Panc1 (cell line): ENCODE measurements around the gene LINGO1. TPM values are rescaled to one million over a fixed set of nuclear protein-coding genes. Genes with fewer than 3 reads are reported as not detected.

ENCODE experiments used
- ATAC-seq: fragments of 200-7000 bp; cut with Tn5 transposase; 2 replicates; pipeline ENCODE4 v1.9.1; 2020; ENCODE audit warnings: mild to moderate bottlenecking, moderate library complexity
- BruUV-seq: library from RNA; stranded (reverse); fragments of 400-500 nt; replicated peaks from 2 replicates; lab custom pipeline; 2021; lab: Mats Ljungman, UMichigan
- CTCF ChIA-PET: fragments of 300-600 bp; sonication (Branson Sonifier 250); formaldehyde crosslinking; loops from one replicate; lab custom pipeline; 2022; ENCODE audit warnings: antibody characterized with exemption; lab: Charles Lee
- POLR2A ChIA-PET: fragments of 300-600 bp; sonication (Branson Sonifier 250); formaldehyde crosslinking; loops from one replicate; lab custom pipeline; 2022; ENCODE audit warnings: antibody characterized with exemption; lab: Charles Lee
- DNase-seq: peaks from one replicate; pipeline ENCODE4 v3.0.0-alpha.2; 2010; ENCODE audit warnings: low read depth, low spot score
- H3K27ac ChIP-seq: 2 replicates; pipeline ENCODE4 v1.5.1; 2011; ENCODE audit warnings: mild to moderate bottlenecking, low read length, inconsistent platforms
- H3K27me3 ChIP-seq: fragments of 200-500 bp; sonication (Bioruptor generic); 2 replicates; pipeline ENCODE4 v1.6.0; 2014; ENCODE audit warnings: low read length, inconsistent platforms; ENCODE audit not compliant: control insufficient read depth, insufficient read depth
- H3K36me3 ChIP-seq: fragments of 200-500 bp; sonication (Bioruptor generic); 2 replicates; pipeline ENCODE4 v1.5.1; 2014; ENCODE audit warnings: inconsistent platforms, mild to moderate bottlenecking, low read length, moderate library complexity; ENCODE audit not compliant: control insufficient read depth, insufficient read depth
- H3K4me1 ChIP-seq: 2 replicates; pipeline ENCODE4 v1.5.1; 2011; ENCODE audit warnings: inconsistent platforms, mild to moderate bottlenecking, low read length, moderate library complexity; ENCODE audit not compliant: control insufficient read depth, insufficient read depth
- H3K4me3 ChIP-seq, 2 experiments: 2 replicates each; pipeline ENCODE4 v1.5.1; 2011 to 2012; ENCODE audit warnings: low read depth in 2 of 2, low read length in 2 of 2, mild to moderate bottlenecking in 2 of 2, inconsistent platforms in 1 of 2, moderate library complexity in 1 of 2
- H3K9me3 ChIP-seq: fragments of 200-500 bp; sonication (Bioruptor generic); 2 replicates; pipeline ENCODE4 v1.5.1; 2014; ENCODE audit warnings: low read depth, mild to moderate bottlenecking, inconsistent platforms, low read length, moderate library complexity; ENCODE audit not compliant: control insufficient read depth, insufficient read depth
- POLR2AphosphoS5 ChIP-seq: IDR thresholded peaks from 2 replicates; pipeline ENCODE4 v1.6.1; 2012; ENCODE audit warnings: mild to moderate bottlenecking, low read depth, low read length, moderate library complexity
- REST ChIP-seq, 2 experiments: IDR thresholded peaks; 2 replicates each; pipeline ENCODE4 v1.6.1; 2011 to 2012; ENCODE audit warnings: low read depth in 2 of 2, control low read depth in 1 of 2, low read length in 1 of 2, mild to moderate bottlenecking in 1 of 2, moderate library complexity in 1 of 2; ENCODE audit not compliant: insufficient read depth in 1 of 2
- SIN3A ChIP-seq: IDR thresholded peaks from 2 replicates; pipeline ENCODE4 v1.6.1; 2012; ENCODE audit warnings: low read depth, mild to moderate bottlenecking, low read length, moderate library complexity, borderline replicate concordance; ENCODE audit not compliant: insufficient read depth
- TCF7L2 ChIP-seq: IDR thresholded peaks from 2 replicates; pipeline ENCODE4 v1.6.1; 2011; ENCODE audit warnings: mild to moderate bottlenecking, low read depth, low read length, inconsistent platforms
- in situ Hi-C: cut with HindIII; loops from 2 replicates; pipeline ENCODE4 v1.10.0; 2016; ENCODE audit warnings: low sequenced_read_pairs, low pct_unique_long_range_greater_than_20kb
- intact Hi-C: fragments of 100-400 bp; cut with micrococcal nuclease; formaldehyde crosslinking; loops from one replicate; pipeline ENCODE4 v1.10.0; 2022; ENCODE audit not compliant: unreplicated experiment
- total RNA-seq: library from RNA; stranded (reverse); gene quantifications from one replicate; pipeline ENCODE4 v1.2.1, GENCODE V29; 2021; ENCODE audit not compliant: unreplicated experiment
- TF ChIP-seq, protein P1 (sequence below): fragments of 450-650 bp; IDR thresholded peaks from 2 replicates; pipeline ENCODE4 v1.5.1; 2017; ENCODE audit warnings: mild to moderate bottlenecking

The LINGO1 gene
- total RNA-seq, 1 experiment from 2014 or later, result 18.2 TPM

DNA sequence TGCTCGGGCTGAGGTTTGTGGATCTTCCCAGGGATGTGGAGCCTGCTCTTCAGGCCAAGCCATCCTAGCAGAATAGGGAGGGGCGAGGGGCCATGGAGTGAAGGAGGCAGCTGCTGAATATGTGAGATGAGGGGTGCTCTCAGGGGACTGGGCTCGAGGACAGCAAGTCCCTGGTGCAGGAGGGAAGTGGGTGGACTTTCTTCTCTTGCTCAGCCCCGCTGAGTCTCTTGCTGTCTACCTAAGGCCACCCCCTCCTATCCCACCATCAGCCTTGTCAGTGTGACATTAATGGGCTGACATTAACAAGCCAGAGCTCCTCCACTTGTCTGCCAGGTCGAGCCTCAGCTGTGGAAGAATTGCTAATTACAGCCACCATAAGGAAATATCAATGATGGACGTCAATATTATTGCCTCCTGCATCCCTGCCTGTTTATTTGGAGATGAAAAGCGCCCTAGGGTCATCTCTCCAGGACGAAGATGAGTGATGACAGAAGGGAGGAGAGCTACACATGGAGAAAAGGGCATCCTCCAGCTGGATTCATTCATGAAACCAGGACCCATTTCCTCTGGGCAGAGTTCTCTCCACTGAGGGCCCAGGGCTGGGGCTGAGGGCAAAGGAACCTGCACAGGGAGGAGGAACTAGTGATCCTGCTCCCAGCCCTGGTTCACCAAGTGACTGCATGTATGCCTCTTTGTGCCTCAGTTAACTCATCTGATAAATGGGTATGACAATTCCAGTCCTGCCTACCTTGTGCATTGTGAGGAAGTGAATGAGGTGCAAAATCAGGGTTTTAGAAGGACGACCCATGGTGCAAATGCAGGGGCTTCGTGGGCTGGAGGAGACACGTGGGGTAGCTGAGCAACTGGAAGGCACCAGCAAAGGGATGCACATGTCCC lies 34.9 kb upstream of the LINGO1 start:
- in situ Hi-C loops, result no loop called here
- no peaks in the 10 kb centered on the region; the same call in none of the 2 replicates for H3K27me3 ChIP-seq

DNA sequence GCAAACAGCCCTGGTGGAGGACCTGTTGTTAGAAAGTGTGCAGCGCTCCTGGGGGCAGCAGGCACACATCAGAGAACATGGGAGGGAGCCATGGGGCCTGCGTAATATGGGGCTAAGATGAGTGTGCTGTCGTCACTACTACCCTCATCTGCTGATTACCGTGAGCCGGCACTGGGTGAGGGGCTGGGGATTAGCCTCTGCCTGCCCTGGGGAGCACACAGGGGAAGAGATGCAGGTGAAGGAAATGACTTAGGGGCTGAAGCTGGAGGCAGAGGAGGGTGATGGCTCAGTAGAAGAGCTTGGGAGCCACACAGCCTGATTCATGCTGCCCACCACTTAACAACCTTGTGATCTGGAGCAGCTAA lies 33.6 kb upstream of the LINGO1 start:
- Histone ChIP-seq H3K9me3 (no peaks in the 10 kb centered on the region), H3K27me3 (no peaks in the 10 kb centered on the region; the same call in 1 of the 2 replicates), H3K27ac (no peak overlapping the region), H3K4me3 (no peak overlapping the region), H3K4me1 (no peaks in the 10 kb centered on the region), H3K36me3 (no peaks in the 10 kb centered on the region)
- in situ Hi-C loops (no loop called here), intact Hi-C loops (no loop called here)
- no TSS peak for BruUV-seq
- POLR2A ChIA-PET, result no interaction called here
- CTCF ChIA-PET, result no interaction called here
- DNase-seq, result no peak
- ATAC-seq, result no peak
- TF ChIP-seq POLR2AphosphoS5 (no peak), REST (IDR thresholded peaks at IDR 0.05; ENCODE audit: insufficient read depth in 1 of 2, low read depth in 2 of 2, low read length in 1 of 2) (no peak), SIN3A (no peak), TCF7L2 (no peak)
- TF ChIP-seq, protein P1, sequence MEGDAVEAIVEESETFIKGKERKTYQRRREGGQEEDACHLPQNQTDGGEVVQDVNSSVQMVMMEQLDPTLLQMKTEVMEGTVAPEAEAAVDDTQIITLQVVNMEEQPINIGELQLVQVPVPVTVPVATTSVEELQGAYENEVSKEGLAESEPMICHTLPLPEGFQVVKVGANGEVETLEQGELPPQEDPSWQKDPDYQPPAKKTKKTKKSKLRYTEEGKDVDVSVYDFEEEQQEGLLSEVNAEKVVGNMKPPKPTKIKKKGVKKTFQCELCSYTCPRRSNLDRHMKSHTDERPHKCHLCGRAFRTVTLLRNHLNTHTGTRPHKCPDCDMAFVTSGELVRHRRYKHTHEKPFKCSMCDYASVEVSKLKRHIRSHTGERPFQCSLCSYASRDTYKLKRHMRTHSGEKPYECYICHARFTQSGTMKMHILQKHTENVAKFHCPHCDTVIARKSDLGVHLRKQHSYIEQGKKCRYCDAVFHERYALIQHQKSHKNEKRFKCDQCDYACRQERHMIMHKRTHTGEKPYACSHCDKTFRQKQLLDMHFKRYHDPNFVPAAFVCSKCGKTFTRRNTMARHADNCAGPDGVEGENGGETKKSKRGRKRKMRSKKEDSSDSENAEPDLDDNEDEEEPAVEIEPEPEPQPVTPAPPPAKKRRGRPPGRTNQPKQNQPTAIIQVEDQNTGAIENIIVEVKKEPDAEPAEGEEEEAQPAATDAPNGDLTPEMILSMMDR, result no peak

More for the DNA sequence above, 34.9 kb upstream of the LINGO1 start:
- Histone ChIP-seq H3K4me1 (no peaks in the 10 kb centered on the region), H3K27ac (no peak overlapping the region), H3K36me3 (no peaks in the 10 kb centered on the region), H3K9me3 (no peaks in the 10 kb centered on the region), H3K4me3 (no peak overlapping the region)
- TF ChIP-seq POLR2AphosphoS5 (no peak), REST (IDR thresholded peaks at IDR 0.05; ENCODE audit: insufficient read depth in 1 of 2, low read depth in 2 of 2, low read length in 1 of 2) (no peak)
- ATAC-seq (no peak), DNase-seq (no peak)
- POLR2A ChIA-PET, result no interaction called here
- intact Hi-C loops, result no loop called here
- CTCF ChIA-PET, result no interaction called here
- no TSS peak for BruUV-seq
